NCI-H2227 treated with DMSO at 0.1 percent for 48 hours (cell line): Measurements from ENCODE around the gene THAP12.

Source experiments
- DNase-seq: peaks from one replicate; lab custom pipeline; 2025; lab: John Stamatoyannopoulos, UW

THAP12 gene

DNA sequence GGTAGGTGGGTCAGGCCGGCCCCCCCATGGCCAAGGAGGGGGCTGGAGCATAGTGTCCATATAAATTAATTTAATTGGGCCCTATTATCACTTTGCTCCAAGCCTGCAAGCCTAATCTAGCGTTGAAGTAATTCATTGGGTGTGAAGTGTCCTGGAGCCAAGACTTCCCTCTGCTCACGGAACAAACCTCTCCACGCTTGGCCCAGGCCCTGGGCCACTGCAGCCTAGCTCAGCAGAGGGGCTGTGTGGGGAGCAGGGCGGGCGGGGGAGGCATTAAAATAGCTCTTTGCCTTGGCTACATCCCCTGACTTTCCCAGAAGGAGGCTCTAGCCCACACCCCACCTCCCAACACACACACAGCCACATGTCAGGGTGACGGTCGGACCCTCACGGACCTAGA is 73.5 kb downstream of the THAP12 start:
- DNase-seq = no peak

- DNase-seq = no peak
Observed at GRCh38 chr11:76303399-76303798, 77.5 kb downstream of the THAP12 start.

GRCh38 chr11:76302996-76303395 is 77.9 kb downstream of the THAP12 start:
- no peak for DNase-seq
